ENCODE results near the gene CPB2. TPM values are rescaled to one million over a fixed set of nuclear protein-coding genes. Genes with fewer than 3 reads are reported as not detected.

Gene CPB2
- total and polyA plus RNA-seq, 2 of the 8 experiments (the other 6 are each of a cell fraction or from before 2014, with no cell fraction given), result not detected

DNA sequence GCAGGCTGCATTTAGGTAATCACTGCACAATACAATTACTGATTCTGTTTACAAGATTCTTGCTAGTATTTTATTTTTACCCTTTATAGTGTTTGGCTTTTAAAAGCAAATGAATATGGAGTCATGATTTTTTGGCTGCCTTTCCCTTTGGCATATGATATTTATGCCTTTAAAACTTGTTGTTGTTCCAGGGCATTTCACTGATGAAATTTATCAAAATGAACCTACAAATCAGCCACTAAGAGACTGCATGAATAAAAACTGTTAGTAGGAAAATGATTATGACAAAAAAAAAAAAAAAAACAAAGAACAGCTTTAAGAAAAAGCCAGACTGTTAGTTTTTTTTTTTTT, 2.6 kb downstream of the CPB2 start (continued):
- TF ChIP-seq KDM4A (IDR thresholded peaks at IDR 0.05; ENCODE audit: low read depth, low read length, severe bottlenecking) (no peak), KDM1A (IDR thresholded peaks at IDR 0.05; ENCODE audit: borderline replicate concordance, low read length) (no peak), BRCA1 (IDR thresholded peaks at IDR 0.05; ENCODE audit: low read depth, low read length) (no peak), POU5F1 (IDR thresholded peaks at IDR 0.05; ENCODE audit: low read depth, low read length) (no peak)
- TF ChIP-seq, protein P1, sequence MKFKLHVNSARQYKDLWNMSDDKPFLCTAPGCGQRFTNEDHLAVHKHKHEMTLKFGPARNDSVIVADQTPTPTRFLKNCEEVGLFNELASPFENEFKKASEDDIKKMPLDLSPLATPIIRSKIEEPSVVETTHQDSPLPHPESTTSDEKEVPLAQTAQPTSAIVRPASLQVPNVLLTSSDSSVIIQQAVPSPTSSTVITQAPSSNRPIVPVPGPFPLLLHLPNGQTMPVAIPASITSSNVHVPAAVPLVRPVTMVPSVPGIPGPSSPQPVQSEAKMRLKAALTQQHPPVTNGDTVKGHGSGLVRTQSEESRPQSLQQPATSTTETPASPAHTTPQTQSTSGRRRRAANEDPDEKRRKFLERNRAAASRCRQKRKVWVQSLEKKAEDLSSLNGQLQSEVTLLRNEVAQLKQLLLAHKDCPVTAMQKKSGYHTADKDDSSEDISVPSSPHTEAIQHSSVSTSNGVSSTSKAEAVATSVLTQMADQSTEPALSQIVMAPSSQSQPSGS (IDR thresholded peaks at IDR 0.05; ENCODE audit: low read length), result no peak

Data from H1 (cell line).